Loucy (cell line): Measurements from ENCODE around the gene PANX2.

Source experiments
- H2AFZ ChIP-seq: fragments of 200-600 bp; sonication (generic); 2 replicates; pipeline ENCODE4 v1.6.0; 2016; ENCODE audit warnings: antibody characterized with exemption, mild to moderate bottlenecking, low read length, moderate library complexity
- H3F3A ChIP-seq: fragments of 200-600 bp; 2 replicates; pipeline ENCODE4 v1.6.0; 2016; ENCODE audit warnings: antibody characterized with exemption, low read depth, mild to moderate bottlenecking
- H3K27me3 ChIP-seq: fragments of 200-600 bp; sonication (generic); 2 replicates; pipeline ENCODE4 v1.6.1; 2014; ENCODE audit warnings: low read length, mild to moderate bottlenecking; ENCODE audit not compliant: insufficient read depth, poor library complexity, severe bottlenecking
- H3K36me3 ChIP-seq: fragments of 200-600 bp; sonication (generic); 2 replicates; pipeline ENCODE4 v1.6.1; 2016; ENCODE audit warnings: low read length; ENCODE audit not compliant: insufficient read depth
- H3K4me1 ChIP-seq: fragments of 200-600 bp; sonication (generic); 2 replicates; pipeline ENCODE4 v1.5.1; 2014; ENCODE audit warnings: low read length, mild to moderate bottlenecking; ENCODE audit not compliant: insufficient read depth, poor library complexity, severe bottlenecking
- H3K4me2 ChIP-seq: fragments of 200-600 bp; sonication (generic); 2 replicates; pipeline ENCODE4 v1.6.0; 2014; ENCODE audit warnings: antibody characterized with exemption, low read length, low read depth, mild to moderate bottlenecking; ENCODE audit not compliant: poor library complexity, severe bottlenecking
- H3K4me3 ChIP-seq: fragments of 200-600 bp; sonication (generic); 2 replicates; pipeline ENCODE4 v1.5.1; 2014; ENCODE audit warnings: low read length, mild to moderate bottlenecking, mixed read lengths; ENCODE audit not compliant: poor library complexity, severe bottlenecking
- H3K79me2 ChIP-seq: fragments of 200-600 bp; sonication (generic); 2 replicates; pipeline ENCODE4 v1.6.1; 2014; ENCODE audit warnings: low read length; ENCODE audit not compliant: insufficient read depth
- H3K9ac ChIP-seq: fragments of 200-600 bp; sonication (generic); 2 replicates; pipeline ENCODE4 v1.6.0; 2014; ENCODE audit warnings: mild to moderate bottlenecking, low read depth, low read length, moderate library complexity; ENCODE audit not compliant: poor library complexity, severe bottlenecking
- H3K9me2 ChIP-seq: fragments of 200-600 bp; sonication (generic); replicated peaks from 2 replicates; pipeline ENCODE4 v1.6.1; 2016; ENCODE audit warnings: low read depth, low read length, mixed read lengths
- H3K9me3 ChIP-seq: fragments of 200-600 bp; sonication (generic); 2 replicates; pipeline ENCODE4 v1.6.1; 2014; ENCODE audit warnings: mild to moderate bottlenecking, antibody characterized with exemption, low read length, low read depth; ENCODE audit not compliant: insufficient read depth
- H4K20me1 ChIP-seq: fragments of 200-600 bp; sonication (generic); 2 replicates; pipeline ENCODE4 v1.6.0; 2014; ENCODE audit warnings: antibody characterized with exemption, low read length, mild to moderate bottlenecking; ENCODE audit not compliant: insufficient read depth, poor library complexity, severe bottlenecking
- CTCF ChIP-seq: fragments of 200-600 bp; sonication (generic); conservative IDR thresholded peaks from 2 replicates; pipeline ENCODE4 v1.5.1; 2014; ENCODE audit warnings: mild to moderate bottlenecking, antibody characterized with exemption, low read length
- EZH2phosphoT487 ChIP-seq: fragments of 200-600 bp; IDR thresholded peaks from 2 replicates; pipeline ENCODE4 v1.6.1; 2018; ENCODE audit warnings: antibody characterized with exemption, mild to moderate bottlenecking, moderate library complexity, borderline replicate concordance

The PANX2 gene

GRCh38 chr22:50151571-50152537 lies 18.7 kb upstream of the PANX2 start:
- Histone ChIP-seq H3K4me3 (no peak overlapping the region), H3K9ac (no peak overlapping the region), H4K20me1 (no peaks in the 10 kb centered on the region), H3K9me3 (no peaks in the 10 kb centered on the region), H2AFZ (no peak overlapping the region), H3K4me1 (no peaks in the 10 kb centered on the region), H3K9me2 (no peaks in the 10 kb centered on the region), H3K36me3 (no peaks in the 10 kb centered on the region), H3K79me2 (no peaks in the 10 kb centered on the region), H3K4me2 (no peak overlapping the region), H3F3A (no peaks in the 10 kb centered on the region), H3K27me3 (no peaks in the 10 kb centered on the region)
- TF ChIP-seq EZH2phosphoT487 (no peak), CTCF (0 out of 2 replicates have a peak, but pooled peaks have one; percentile 13)

GRCh38 chr22:50153056-50153755 lies 17.3 kb upstream of the PANX2 start:
- H3K4me1 ChIP-seq = no peaks in the 10 kb centered on the region
- no peaks in the 10 kb centered on the region for H3K36me3 ChIP-seq
- no peak overlapping the region for H3K4me3 ChIP-seq
- no peaks in the 10 kb centered on the region for H4K20me1 ChIP-seq
- no peak overlapping the region for H3K9ac ChIP-seq
- no peak for TF ChIP-seq EZH2phosphoT487
- TF ChIP-seq CTCF = no peak
- H3K79me2 ChIP-seq = no peaks in the 10 kb centered on the region
- H3F3A ChIP-seq = no peaks in the 10 kb centered on the region
- no peaks in the 10 kb centered on the region for H3K27me3 ChIP-seq
- H3K9me2 ChIP-seq = no peaks in the 10 kb centered on the region
- H3K4me2 ChIP-seq = no peak overlapping the region
- H2AFZ ChIP-seq = no peak overlapping the region
- H3K9me3 ChIP-seq = no peaks in the 10 kb centered on the region

GRCh38 chr22:50153756-50154140 lies 16.8 kb upstream of the PANX2 start:
- TF ChIP-seq CTCF (no peak), EZH2phosphoT487 (no peak)
- Histone ChIP-seq H2AFZ (no peak overlapping the region), H3K4me1 (no peaks in the 10 kb centered on the region), H3K27me3 (no peaks in the 10 kb centered on the region), H3K4me2 (no peak overlapping the region), H3K36me3 (no peaks in the 10 kb centered on the region), H3K9me3 (no peaks in the 10 kb centered on the region), H3F3A (no peaks in the 10 kb centered on the region), H3K9ac (no peak overlapping the region), H3K9me2 (no peaks in the 10 kb centered on the region), H3K79me2 (no peaks in the 10 kb centered on the region), H3K4me3 (no peak overlapping the region), H4K20me1 (no peaks in the 10 kb centered on the region)
